GM12801 (cell line): ENCODE data around the gene S100A13.

ENCODE experiments used
- TF ChIP-seq, protein P1 (sequence below): IDR thresholded peaks from one replicate; pipeline ENCODE4 v1.5.1; 2011; ENCODE audit warnings: control low read depth; ENCODE audit not compliant: insufficient read length; ENCODE audit errors: extremely low read depth

S100A13 gene

GRCh38 chr1:153616917-153617311 is 10.4 kb downstream of the S100A13 start:
- TF ChIP-seq, protein P1, sequence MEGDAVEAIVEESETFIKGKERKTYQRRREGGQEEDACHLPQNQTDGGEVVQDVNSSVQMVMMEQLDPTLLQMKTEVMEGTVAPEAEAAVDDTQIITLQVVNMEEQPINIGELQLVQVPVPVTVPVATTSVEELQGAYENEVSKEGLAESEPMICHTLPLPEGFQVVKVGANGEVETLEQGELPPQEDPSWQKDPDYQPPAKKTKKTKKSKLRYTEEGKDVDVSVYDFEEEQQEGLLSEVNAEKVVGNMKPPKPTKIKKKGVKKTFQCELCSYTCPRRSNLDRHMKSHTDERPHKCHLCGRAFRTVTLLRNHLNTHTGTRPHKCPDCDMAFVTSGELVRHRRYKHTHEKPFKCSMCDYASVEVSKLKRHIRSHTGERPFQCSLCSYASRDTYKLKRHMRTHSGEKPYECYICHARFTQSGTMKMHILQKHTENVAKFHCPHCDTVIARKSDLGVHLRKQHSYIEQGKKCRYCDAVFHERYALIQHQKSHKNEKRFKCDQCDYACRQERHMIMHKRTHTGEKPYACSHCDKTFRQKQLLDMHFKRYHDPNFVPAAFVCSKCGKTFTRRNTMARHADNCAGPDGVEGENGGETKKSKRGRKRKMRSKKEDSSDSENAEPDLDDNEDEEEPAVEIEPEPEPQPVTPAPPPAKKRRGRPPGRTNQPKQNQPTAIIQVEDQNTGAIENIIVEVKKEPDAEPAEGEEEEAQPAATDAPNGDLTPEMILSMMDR, result no peak

- TF ChIP-seq, protein P1, result no peak
These were observed 11.0 kb downstream of the S100A13 start, which contains the start of gene S100A14 for GRCh38 chr1:153616144-153616916. TSS of gene S100A14 (minus strand) at chr1:153616325. CDS start at chr1:153615858, 467 bp downstream.

- TF ChIP-seq, protein P1, result no peak
These were observed 11.9 kb downstream of the S100A13 start for GRCh38 chr1:153615406-153615805.

- TF ChIP-seq, protein P1, result no peak
These were observed 12.4 kb downstream of the S100A13 start for GRCh38 chr1:153614906-153615305.

GRCh38 chr1:153614189-153614900 is 13.0 kb downstream of the S100A13 start:
- TF ChIP-seq, protein P1, result no peak

DNA sequence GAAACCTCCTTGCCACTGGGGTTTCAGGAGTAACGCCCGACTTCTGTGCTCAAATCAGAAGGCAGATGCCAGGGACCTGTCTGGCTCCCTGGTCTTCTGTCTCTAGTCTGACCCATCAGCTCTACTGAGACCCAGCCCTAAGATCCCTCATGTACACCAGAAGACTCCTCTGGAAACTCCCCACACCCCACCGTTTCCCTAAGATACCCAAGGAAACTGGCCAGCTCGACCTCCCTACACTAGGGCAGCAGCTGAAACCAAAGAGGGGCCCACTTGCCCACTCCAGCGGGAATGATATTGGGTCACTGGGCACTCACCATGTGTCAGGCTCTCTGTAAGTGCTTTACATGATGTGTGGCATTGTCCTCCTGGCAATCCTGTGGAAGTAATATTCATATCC is 13.9 kb downstream of the S100A13 start:
- TF ChIP-seq, protein P1, result no peak

GRCh38 chr1:153612755-153613331 is 14.5 kb downstream of the S100A13 start, which contains the start of gene S100A16:
TSS of gene S100A16 (minus strand) at chr1:153613137. CDS start at chr1:153608151, 4,986 bp downstream.
- TF ChIP-seq, protein P1, result no peak
